NCI-H2196 treated with DMSO at 0.1 percent for 48 hours (cell line): ENCODE data around the gene PBX3.
A peak's percentile ranks its signal among the peaks of the same experiment; 100 is the strongest.

Experiments
- DNase-seq: peaks from one replicate; lab custom pipeline; 2025; ENCODE audit not compliant: unreplicated experiment; lab: John Stamatoyannopoulos, UW

The PBX3 gene

GRCh38 chr9:125897481-125897880, 150.3 kb downstream of the PBX3 start:
- no peak for DNase-seq

GRCh38 chr9:125902214-125902613, 155.0 kb downstream of the PBX3 start:
- DNase-seq = no peak

GRCh38 chr9:125902831-125903512, 155.8 kb downstream of the PBX3 start:
- DNase-seq = no peak

- DNase-seq = peak; percentile 76
These were observed 157.1 kb downstream of the PBX3 start for GRCh38 chr9:125904155-125904851.

GRCh38 chr9:125906144-125906543, 159.0 kb downstream of the PBX3 start:
- no peak for DNase-seq

- no peak for DNase-seq
These were observed 159.7 kb downstream of the PBX3 start for GRCh38 chr9:125906893-125907292.

GRCh38 chr9:125908136-125908535, 161.0 kb downstream of the PBX3 start:
- no peak for DNase-seq

GRCh38 chr9:125908966-125909365, 161.8 kb downstream of the PBX3 start:
- DNase-seq = no peak

- DNase-seq = no peak
These were observed 162.3 kb downstream of the PBX3 start for GRCh38 chr9:125909459-125909858.

- no peak for DNase-seq
These were observed 163.1 kb downstream of the PBX3 start for GRCh38 chr9:125910286-125910685.

GRCh38 chr9:125911861-125912644, 164.9 kb downstream of the PBX3 start:
- no peak for DNase-seq

GRCh38 chr9:125912667-125913066, 165.5 kb downstream of the PBX3 start:
- DNase-seq = no peak

- no peak for DNase-seq
These were observed 166.4 kb downstream of the PBX3 start for GRCh38 chr9:125913551-125913950.

GRCh38 chr9:125914411-125914810, 167.2 kb downstream of the PBX3 start:
- no peak for DNase-seq

GRCh38 chr9:125915606-125916005, 168.4 kb downstream of the PBX3 start:
- DNase-seq = no peak

GRCh38 chr9:125919565-125919964, 172.4 kb downstream of the PBX3 start:
- DNase-seq = no peak

GRCh38 chr9:125920402-125920801, 173.2 kb downstream of the PBX3 start:
- no peak for DNase-seq

GRCh38 chr9:125922854-125923253, 175.7 kb downstream of the PBX3 start:
- DNase-seq = no peak

GRCh38 chr9:125924351-125924750, 177.2 kb downstream of the PBX3 start:
- no peak for DNase-seq

GRCh38 chr9:125926936-125927335, 179.8 kb downstream of the PBX3 start:
- DNase-seq = no peak

GRCh38 chr9:125929846-125930245, 182.7 kb downstream of the PBX3 start:
- no peak for DNase-seq

GRCh38 chr9:125931211-125931610, 184.0 kb downstream of the PBX3 start:
- DNase-seq = no peak
